ENCODE results near the gene TSGA10.
"Not testable (repeated sequence)": the region's sequence is repeated elsewhere in the genome, so short reads cannot be mapped to it uniquely, and the experiment has no call there.

Gene TSGA10

GRCh38 chr2:99035920-99036319 is 118.8 kb downstream of the TSGA10 start:
- TF ChIP-seq CTCF (IDR thresholded peaks at IDR 0.05; ENCODE audit: control extremely low read depth, extremely low read depth, low read depth, missing control alignments): no peak
- POLR2A ChIA-PET: no interaction called here
- CTCF ChIA-PET: no interaction called here
- DNase-seq (ENCODE audit: extremely low spot score): no peak

GRCh38 chr2:99032786-99033185 is 122.0 kb downstream of the TSGA10 start:
- POLR2A ChIA-PET: no interaction called here
- CTCF ChIA-PET: no interaction called here
- no peak for TF ChIP-seq CTCF (IDR thresholded peaks at IDR 0.05; ENCODE audit: control extremely low read depth, extremely low read depth, low read depth, missing control alignments)
- DNase-seq (ENCODE audit: extremely low spot score): no peak

- CTCF ChIA-PET: no interaction called here
- no peak for TF ChIP-seq CTCF (IDR thresholded peaks at IDR 0.05; ENCODE audit: control extremely low read depth, extremely low read depth, low read depth, missing control alignments)
- DNase-seq (ENCODE audit: extremely low spot score): no peak
- POLR2A ChIA-PET: no interaction called here
Observed at GRCh38 chr2:99032001-99032400, 122.7 kb downstream of the TSGA10 start.

GRCh38 chr2:99031481-99031880 is 123.3 kb downstream of the TSGA10 start:
- POLR2A ChIA-PET: no interaction called here
- DNase-seq (ENCODE audit: extremely low spot score): no peak

GRCh38 chr2:99028558-99028957 is 126.2 kb downstream of the TSGA10 start:
- no peak for DNase-seq (ENCODE audit: extremely low spot score)
- ChIA-PET CTCF (interaction anchor here (1.2 kb wide), 1 partner anchor 16 kb away, joined by 3 read pairs; no protein-coding TSS in a partner anchor), POLR2A (no interaction called here)
- TF ChIP-seq CTCF (IDR thresholded peaks at IDR 0.05; ENCODE audit: control extremely low read depth, extremely low read depth, low read depth, missing control alignments): no peak

More at GRCh38 chr2:99031481-99031880, 123.3 kb downstream of the TSGA10 start:
- TF ChIP-seq CTCF (IDR thresholded peaks at IDR 0.05; ENCODE audit: control extremely low read depth, extremely low read depth, low read depth, missing control alignments): no peak
- CTCF ChIA-PET: no interaction called here

GRCh38 chr2:99027856-99028255 is 126.9 kb downstream of the TSGA10 start:
- TF ChIP-seq CTCF (IDR thresholded peaks at IDR 0.05; ENCODE audit: control extremely low read depth, extremely low read depth, low read depth, missing control alignments): no peak
- ChIA-PET POLR2A (no interaction called here), CTCF (interaction anchor here (1.2 kb wide), 1 partner anchor 16 kb away, joined by 3 read pairs; no protein-coding TSS in a partner anchor)
- DNase-seq (ENCODE audit: extremely low spot score): no peak

- POLR2A ChIA-PET: no interaction called here
- no peak for TF ChIP-seq CTCF (IDR thresholded peaks at IDR 0.05; ENCODE audit: control extremely low read depth, extremely low read depth, low read depth, missing control alignments)
- CTCF ChIA-PET: no interaction called here
- DNase-seq (ENCODE audit: extremely low spot score): no peak
Observed at GRCh38 chr2:99000708-99001107, 154.0 kb downstream of the TSGA10 start.

- POLR2A ChIA-PET, CTCF ChIA-PET: not testable (repeated sequence)
Observed at GRCh38 chr2:98988695-98989094, 166.0 kb downstream of the TSGA10 start.

More at GRCh38 chr2:98988695-98989094, 166.0 kb downstream of the TSGA10 start:
- DNase-seq (ENCODE audit: extremely low spot score): not testable (repeated sequence)
